ENCODE measurements around the gene ENTHD1. TPM values are rescaled to one million over a fixed set of nuclear protein-coding genes. Genes with fewer than 3 reads are reported as not detected.

Gene ENTHD1
- total and polyA plus RNA-seq, 10 of the 15 experiments (the other 5 are each of a cell fraction or from before 2014, with no cell fraction given), result 0.09 to 0.52 (median 0.21) TPM; not detected in 1

DNA sequence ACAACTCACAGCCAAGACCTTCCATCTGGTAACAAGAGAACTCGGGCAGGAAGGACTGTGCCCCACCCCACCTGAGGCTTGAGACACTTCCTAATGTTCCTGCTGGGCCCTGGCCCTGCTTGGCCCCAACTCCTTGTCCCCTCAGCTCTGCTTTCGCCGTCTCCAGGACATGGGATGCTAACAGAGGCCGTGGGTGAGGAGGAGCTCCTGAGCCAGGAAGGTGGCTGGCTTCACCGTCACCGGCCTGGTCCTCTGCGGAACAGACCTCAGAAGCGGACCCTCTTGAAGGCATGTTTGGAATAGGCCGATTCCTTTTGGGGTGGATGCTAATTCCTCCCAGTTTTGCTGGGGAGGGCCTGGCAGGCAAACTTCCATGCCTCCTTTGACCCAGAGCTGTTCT, 168.7 kb downstream of the ENTHD1 start:
- Histone ChIP-seq H3K79me2 (ENCODE audit: control insufficient read depth, insufficient read depth, low read length) (no peaks in the 10 kb centered on the region), H3K4me2 (ENCODE audit: control insufficient read depth, insufficient read depth) (no peak overlapping the region), H3K36me3 (ENCODE audit: control insufficient read depth in 2 of 2, insufficient read depth in 2 of 2, low read length in 1 of 2) (no peaks in the 10 kb centered on the region), H3K27ac (ENCODE audit: control insufficient read depth, insufficient read depth) (no peak overlapping the region), H3K9ac (ENCODE audit: control insufficient read depth, insufficient read depth, low read length) (no peak overlapping the region), H3K9me3 (replicated peaks; ENCODE audit: control insufficient read depth, insufficient read depth, low read length) (peaks cover 4% of the 10 kb centered on the region; the same call in 1 of the 3 replicates), H3K4me3 (no peak overlapping the region), H2AFZ (ENCODE audit: control insufficient read depth, low read depth, low read length) (no peak overlapping the region), H3K4me1 (ENCODE audit: control insufficient read depth, insufficient read depth, low read length) (no peaks in the 10 kb centered on the region), H3K27me3 (replicated peaks in 1 of 2; ENCODE audit: control insufficient read depth in 2 of 2, insufficient read depth in 2 of 2, low read length in 1 of 2) (peaks cover 0 to 3% of the 10 kb centered on the region in 2 experiments; a peak in 2 of 4 replicates), H4K20me1 (ENCODE audit: control insufficient read depth, insufficient read depth) (no peaks in the 10 kb centered on the region)
- ChIA-PET CTCF (no interaction called here), POLR2A (no interaction called here), SMC1A (ENCODE audit: uncharacterized antibody, unreplicated experiment) (no interaction called here), RAD21 (ENCODE audit: unreplicated experiment) (no interaction called here)
- FAIRE-seq (no peak), DNase-seq (ENCODE audit: low read depth, low spot score) (no peak), ATAC-seq (no peak)
- 48% methylated on average over 9 of the region's 9 CpGs for WGBS (ENCODE audit: insufficient coverage, insufficient replicate concordance, low lambda C conversion rate, missing lambda C conversion rate)
- in situ Hi-C loops (cut with MboI) (no loop called here), intact Hi-C loops (cut with micrococcal nuclease; ENCODE audit: unreplicated experiment) (no loop called here)
- TF ChIP-seq MYB (IDR thresholded peaks at IDR 0.05; ENCODE audit: borderline replicate concordance, low read depth, low read length) (no peak), POLR2AphosphoS2 (IDR thresholded peaks at IDR 0.05; ENCODE audit: low read depth, low read length) (no peak), NR2C2 (IDR thresholded peaks at IDR 0.05; ENCODE audit: borderline replicate concordance, control insufficient read depth, insufficient read length, low read depth) (no peak), ZNF24 (IDR thresholded peaks at IDR 0.05) (no peak), EED (IDR thresholded peaks at IDR 0.05; ENCODE audit: low read depth) (no peak), RB1 (IDR thresholded peaks at IDR 0.05; ENCODE audit: borderline replicate concordance) (no peak), CBFB (IDR thresholded peaks at IDR 0.05; ENCODE audit: low read depth) (no peak), NR2F1 (conservative IDR thresholded peaks at IDR 0.05) (no peak), SKIL (IDR thresholded peaks at IDR 0.05; ENCODE audit: low read depth, poor library complexity, severe bottlenecking) (no peak), RCOR1 (conservative IDR thresholded peaks at IDR 0.05; ENCODE audit: low read depth, low read length) (no peak), NRF1 (conservative IDR thresholded peaks at IDR 0.05; ENCODE audit: low read depth, low read length) (no peak), PAX8 (IDR thresholded peaks at IDR 0.05) (no peak), ZBTB33 (IDR thresholded peaks at IDR 0.05) (no peak), POU2F2 (IDR thresholded peaks at IDR 0.05; ENCODE audit: borderline replicate concordance, low read depth, low read length) (no peak)
- TF ChIP-seq, protein P1, sequence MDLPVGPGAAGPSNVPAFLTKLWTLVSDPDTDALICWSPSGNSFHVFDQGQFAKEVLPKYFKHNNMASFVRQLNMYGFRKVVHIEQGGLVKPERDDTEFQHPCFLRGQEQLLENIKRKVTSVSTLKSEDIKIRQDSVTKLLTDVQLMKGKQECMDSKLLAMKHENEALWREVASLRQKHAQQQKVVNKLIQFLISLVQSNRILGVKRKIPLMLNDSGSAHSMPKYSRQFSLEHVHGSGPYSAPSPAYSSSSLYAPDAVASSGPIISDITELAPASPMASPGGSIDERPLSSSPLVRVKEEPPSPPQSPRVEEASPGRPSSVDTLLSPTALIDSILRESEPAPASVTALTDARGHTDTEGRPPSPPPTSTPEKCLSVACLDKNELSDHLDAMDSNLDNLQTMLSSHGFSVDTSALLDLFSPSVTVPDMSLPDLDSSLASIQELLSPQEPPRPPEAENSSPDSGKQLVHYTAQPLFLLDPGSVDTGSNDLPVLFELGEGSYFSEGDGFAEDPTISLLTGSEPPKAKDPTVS (IDR thresholded peaks at IDR 0.05; ENCODE audit: low read depth, low read length), result no peak
- BruUV-seq (replicated peaks), result no TSS peak

Data from GM12878 (cell line).